HG03442 (cell line): ENCODE data around the gene PELO.

Experiments used
- ATAC-seq: cut with Tn5 transposase; IDR thresholded peaks from one replicate; pipeline ENCODE4 v1.9.1; 2021; ENCODE audit warnings: mild to moderate bottlenecking, moderate library complexity; ENCODE audit not compliant: unreplicated experiment

Gene PELO

GRCh38 chr5:52771343-52772039, 16.2 kb upstream of the PELO start:
- peak; percentile 97 for ATAC-seq

GRCh38 chr5:52772668-52773067, 15.0 kb upstream of the PELO start:
- no peak for ATAC-seq

GRCh38 chr5:52773342-52773741, 14.4 kb upstream of the PELO start:
- no peak for ATAC-seq

GRCh38 chr5:52774005-52774410, 13.7 kb upstream of the PELO start:
- ATAC-seq: no peak

GRCh38 chr5:52776116-52776515, 11.6 kb upstream of the PELO start:
- no peak for ATAC-seq

- ATAC-seq: no peak
Observed at GRCh38 chr5:52777186-52777585, 10.5 kb upstream of the PELO start.

GRCh38 chr5:52778781-52779180, 8.9 kb upstream of the PELO start:
- ATAC-seq: no peak

- ATAC-seq: no peak
Observed at GRCh38 chr5:52779213-52779612, 8.5 kb upstream of the PELO start.

GRCh38 chr5:52783226-52783959, 4.3 kb upstream of the PELO start:
- no peak for ATAC-seq

- ATAC-seq: no peak
Observed at GRCh38 chr5:52784737-52785136, 3.0 kb upstream of the PELO start.

- ATAC-seq: no peak
Observed at GRCh38 chr5:52786391-52786790, 1.3 kb upstream of the PELO start.

- ATAC-seq: no peak
Observed at GRCh38 chr5:52786949-52787599, 642 bp upstream of the PELO start.

GRCh38 chr5:52788505-52788821, 747 bp downstream of the PELO start:
- no peak for ATAC-seq

- ATAC-seq: no peak
Observed at GRCh38 chr5:52789378-52789777, 1.7 kb downstream of the PELO start.

GRCh38 chr5:52789851-52790250, 2.1 kb downstream of the PELO start:
- no peak for ATAC-seq

- no peak for ATAC-seq
Observed at GRCh38 chr5:52791366-52791765, 3.6 kb downstream of the PELO start.

GRCh38 chr5:52794519-52794918, 6.8 kb downstream of the PELO start:
- no peak for ATAC-seq

GRCh38 chr5:52796031-52796430, 8.3 kb downstream of the PELO start:
- no peak for ATAC-seq

- ATAC-seq: no peak
Observed at GRCh38 chr5:52796516-52797103, 8.9 kb downstream of the PELO start.

GRCh38 chr5:52798938-52799337, 11.2 kb downstream of the PELO start:
- ATAC-seq: no peak

GRCh38 chr5:52799358-52799982, 11.8 kb downstream of the PELO start:
- peak; percentile 22 for ATAC-seq
